Effector CD8-positive, alpha-beta T cell (primary cell): ENCODE measurements around the gene NIM1K.
"Not testable (repeated sequence)": the region's sequence is repeated elsewhere in the genome, so short reads cannot be mapped to it uniquely, and the experiment has no call there.

Experiments used
- DNase-seq: peaks from one replicate; lab custom pipeline; 2025; lab: John Stamatoyannopoulos, UW
- total RNA-seq, 4 experiments: gene quantifications; one replicate each; lab custom pipeline; 2026; lab: John Stamatoyannopoulos, UW

NIM1K gene
- total RNA-seq, result 0.36 to 1.4 (median 0.72) reads per million in 4 experiments

DNA sequence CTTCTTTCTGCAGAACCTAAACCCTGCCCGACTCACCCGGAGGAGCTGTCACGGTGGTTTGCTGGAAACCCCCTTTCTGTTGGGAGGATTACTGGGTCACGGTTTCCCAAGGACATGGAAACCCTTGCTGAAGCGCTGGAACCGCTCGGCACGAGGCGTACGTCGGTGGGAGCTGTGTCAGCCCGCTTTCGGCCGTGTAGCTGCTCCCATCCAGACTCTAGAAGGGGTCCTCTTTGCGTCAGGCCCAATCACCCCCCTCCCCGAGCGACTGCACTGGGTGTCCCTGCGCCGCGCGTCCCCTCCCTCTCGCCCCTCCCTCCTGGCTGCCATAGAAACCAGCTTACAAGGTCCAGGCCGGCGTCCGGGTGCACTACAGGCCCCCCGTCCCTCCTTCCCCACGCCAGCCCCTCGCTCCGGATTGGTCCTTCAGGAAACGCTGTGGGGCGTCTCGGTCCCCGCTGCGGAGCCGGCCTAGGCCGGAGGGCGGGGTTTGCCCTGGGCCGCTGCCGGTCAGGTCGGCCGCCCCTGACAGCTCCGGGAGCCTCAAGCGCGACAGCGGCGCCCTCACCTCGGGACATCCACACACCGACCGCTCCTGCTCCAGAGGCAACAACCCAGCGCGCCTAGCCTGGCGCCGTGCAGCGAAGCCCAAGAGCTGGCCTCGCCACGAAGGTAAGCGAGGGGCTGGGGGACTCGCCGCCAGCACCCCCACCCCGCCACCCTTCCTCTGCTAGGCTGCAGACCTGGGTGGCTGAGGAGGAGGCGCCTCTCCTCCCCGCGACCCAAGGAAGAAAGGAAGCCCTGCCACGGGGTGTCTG is at the start of gene NIM1K:
TSS of gene NIM1K (plus strand) at position 486 of the 818 bp plus-strand sequence. CDS start 53,551 bp downstream, outside the sequence.
- no peak for DNase-seq

GRCh38 chr5:43145071-43145470 is 47.0 kb upstream of the NIM1K start:
- no peak for DNase-seq

DNA sequence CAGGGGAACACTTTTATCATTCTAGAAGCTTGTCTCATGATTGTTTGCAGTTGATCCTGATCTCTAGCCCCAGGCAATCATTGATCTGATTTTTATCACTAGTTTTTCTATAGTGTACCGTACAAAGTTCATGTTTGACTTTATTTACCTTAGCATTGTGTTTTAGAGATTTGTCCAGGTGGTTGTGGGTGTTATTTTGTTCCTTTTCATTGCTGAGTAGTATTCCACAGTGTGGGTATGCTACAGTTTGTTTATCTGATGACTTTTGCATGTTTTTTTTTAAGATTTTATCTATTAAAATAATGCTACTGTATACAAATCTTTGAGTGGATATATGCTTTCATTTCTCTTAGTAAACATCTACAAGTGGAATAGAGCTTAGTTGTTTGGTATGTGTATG is 45.1 kb upstream of the NIM1K start:
- DNase-seq, result no peak

DNA sequence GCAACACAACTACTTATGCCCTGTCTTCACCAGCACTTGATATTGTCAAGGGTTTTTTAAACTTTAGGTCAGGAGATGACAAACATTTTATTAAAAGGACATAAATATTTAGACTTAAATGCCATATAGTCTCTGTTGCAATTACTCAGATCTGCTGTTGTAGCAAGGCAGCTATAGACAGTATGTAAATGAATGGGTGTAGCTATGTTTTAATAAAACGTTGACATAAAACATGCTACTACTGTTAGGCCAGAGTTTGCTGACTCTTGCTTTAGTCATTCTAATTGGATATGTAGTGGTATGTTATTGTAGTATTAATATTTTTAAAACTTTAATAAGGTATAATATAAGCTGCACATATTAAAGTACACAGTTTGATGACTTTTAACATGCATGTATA is 43.6 kb upstream of the NIM1K start:
- no peak for DNase-seq

DNA sequence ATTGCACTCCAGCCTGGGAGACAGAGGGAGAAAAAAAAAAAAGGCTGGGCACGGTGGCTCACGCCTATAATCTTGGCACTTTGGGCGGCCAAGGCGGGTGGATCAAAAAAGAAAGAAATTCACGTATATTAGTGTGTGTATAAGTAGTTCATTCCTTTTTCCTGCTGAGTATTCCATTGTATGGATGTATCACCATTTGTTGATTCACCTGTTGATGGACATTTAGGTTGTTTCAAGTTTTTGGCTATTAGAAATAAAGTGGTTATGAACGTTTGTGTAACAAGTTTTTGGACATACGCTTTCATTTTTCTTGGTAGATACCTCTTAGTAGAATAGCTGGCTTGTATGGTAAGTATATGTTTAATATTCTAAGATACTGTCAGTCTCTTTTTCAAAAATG is 42.8 kb upstream of the NIM1K start:
- no peak for DNase-seq

DNA sequence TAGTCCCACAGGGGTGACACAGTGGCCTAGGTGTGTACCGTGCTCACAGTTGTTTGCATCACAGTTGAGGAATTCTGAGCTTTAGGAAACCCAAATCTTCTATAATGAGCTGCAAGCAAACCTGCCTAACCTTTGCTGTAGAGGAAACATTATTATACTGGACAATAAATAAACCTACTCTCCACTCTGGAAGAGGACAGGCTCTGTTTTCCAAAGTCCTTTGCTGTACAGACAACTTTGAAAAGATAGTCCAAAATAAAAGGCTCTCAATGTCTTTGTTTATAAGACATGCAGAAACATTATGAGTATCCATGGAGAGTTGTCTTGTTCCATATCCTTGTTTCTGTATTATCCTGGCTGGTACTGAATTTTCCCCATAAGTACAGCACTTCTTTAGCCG is 42.0 kb upstream of the NIM1K start:
- no peak for DNase-seq

GRCh38 chr5:43150748-43151147 is 41.3 kb upstream of the NIM1K start:
- no peak for DNase-seq

GRCh38 chr5:43152946-43153345 is 39.1 kb upstream of the NIM1K start:
- no peak for DNase-seq

GRCh38 chr5:43154469-43154868 is 37.6 kb upstream of the NIM1K start:
- DNase-seq, result no peak

GRCh38 chr5:43155394-43156096 is 36.5 kb upstream of the NIM1K start:
- no peak for DNase-seq

GRCh38 chr5:43156388-43156787 is 35.6 kb upstream of the NIM1K start:
- DNase-seq, result no peak

DNA sequence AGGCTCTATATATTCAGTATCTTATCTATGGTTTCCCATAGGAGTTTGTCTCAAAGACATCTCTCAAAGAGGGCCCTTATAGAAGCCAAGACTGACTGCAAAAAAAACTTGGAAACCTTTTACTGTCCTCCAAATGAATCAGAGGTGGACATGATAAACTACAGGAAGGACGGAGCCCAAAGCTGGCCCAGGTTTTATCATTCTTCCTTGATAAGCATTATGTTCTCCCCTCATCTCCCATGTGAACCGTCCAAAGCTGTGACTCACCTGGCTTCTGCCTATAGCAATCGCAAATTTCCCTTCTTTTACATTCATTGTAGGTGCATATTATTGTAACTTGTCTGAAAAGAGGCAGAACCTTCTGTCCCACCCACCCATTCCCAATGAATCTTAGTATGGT is 35.0 kb upstream of the NIM1K start:
- no peak for DNase-seq

DNA sequence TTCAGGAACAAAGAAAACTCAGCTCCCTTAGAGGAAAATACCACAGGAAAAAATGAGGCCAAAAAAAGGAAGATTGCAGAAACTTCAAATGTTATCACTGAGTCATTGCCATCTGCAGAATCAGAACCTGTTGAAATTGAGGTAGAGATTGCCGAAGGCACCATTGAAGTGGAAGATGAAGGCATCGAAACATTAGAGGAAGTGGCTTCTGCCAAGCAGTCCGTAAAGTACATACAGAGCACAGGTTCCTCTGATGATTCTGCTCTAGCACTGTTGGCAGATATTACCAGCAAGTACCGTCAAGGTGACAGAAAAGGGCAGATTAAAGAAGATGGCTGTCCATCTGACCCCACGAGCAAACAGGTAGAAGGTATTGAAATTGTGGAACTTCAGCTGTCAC is 30.8 kb upstream of the NIM1K start:
- no peak for DNase-seq

GRCh38 chr5:43164801-43165200 is 27.2 kb upstream of the NIM1K start:
- not testable (repeated sequence) for DNase-seq

DNA sequence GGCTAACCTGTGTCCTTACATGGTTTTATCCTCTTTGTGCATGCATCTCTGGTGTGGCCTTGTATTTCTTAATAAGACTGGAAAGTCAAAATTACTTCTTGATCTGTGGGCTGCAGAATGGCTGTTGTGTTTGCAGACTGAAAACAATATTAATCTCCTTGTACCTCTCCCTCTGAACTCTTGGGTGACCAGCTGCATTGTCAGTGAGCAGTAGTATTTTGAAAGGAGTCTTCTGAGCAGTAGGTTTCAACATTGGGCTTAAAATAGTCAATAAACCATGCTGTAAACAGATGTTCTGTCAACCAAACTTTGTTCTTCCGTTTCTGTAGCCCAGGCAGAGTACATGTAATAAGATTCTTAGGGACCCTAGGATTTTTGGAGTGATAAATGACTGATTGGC is 26.7 kb upstream of the NIM1K start:
- no peak for DNase-seq

- DNase-seq, result no peak
Observed at GRCh38 chr5:43168175-43168574, 23.9 kb upstream of the NIM1K start.

DNA sequence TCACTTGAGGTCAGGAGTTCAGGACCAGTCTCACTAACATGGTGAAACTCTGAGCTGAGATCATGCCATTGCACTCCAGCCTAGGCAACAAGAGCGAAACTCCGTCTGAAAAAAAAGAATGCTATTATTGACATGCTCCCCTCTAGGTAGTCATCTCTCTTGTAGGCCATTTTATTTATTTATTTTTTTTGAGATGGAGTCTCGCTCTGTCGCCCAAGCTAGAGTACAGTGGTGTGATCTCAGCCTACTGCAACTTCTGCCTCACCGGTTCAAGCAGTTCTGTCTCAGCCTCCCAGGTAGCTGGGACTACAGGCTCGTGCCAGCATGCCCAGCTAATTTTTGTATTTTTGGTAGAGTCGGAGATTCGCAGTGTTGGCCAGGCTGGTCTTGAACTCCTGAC is 20.6 kb upstream of the NIM1K start:
- DNase-seq, result no peak

GRCh38 chr5:43171926-43172325 is 20.1 kb upstream of the NIM1K start:
- no peak for DNase-seq

DNA sequence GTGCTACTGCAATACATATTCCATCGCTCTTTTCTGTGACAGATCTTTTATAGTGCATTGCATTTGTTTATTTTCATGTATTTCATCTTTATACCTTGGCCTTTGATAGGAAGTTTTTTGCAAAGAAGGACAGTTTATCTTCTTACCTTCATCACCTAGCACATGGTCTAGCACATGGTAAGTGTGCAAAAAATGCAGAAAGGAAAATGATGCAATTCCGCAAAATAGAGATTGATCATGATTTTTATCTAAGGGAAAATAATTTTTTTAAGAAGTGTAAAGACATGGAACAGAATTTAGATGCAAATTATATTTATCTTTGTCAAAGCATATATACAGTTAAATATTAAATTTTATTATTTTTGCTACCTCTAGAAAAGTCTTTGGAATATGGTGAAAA is 19.2 kb upstream of the NIM1K start:
- no peak for DNase-seq

DNA sequence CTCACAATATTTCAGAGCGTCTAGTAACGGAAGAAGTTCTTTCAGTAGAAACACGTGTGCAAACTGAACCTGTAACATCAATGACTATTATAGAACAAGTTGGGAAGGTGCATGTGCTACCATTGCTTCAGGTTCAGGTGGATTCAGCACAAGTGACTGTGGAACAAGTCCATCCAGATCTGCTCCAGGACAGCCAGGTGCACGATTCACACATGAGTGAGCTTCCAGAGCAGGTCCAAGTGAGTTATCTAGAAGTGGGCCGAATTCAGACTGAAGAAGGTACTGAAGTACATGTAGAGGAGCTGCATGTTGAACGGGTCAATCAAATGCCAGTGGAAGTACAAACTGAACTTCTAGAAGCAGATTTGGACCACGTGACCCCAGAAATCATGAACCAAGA is 17.4 kb upstream of the NIM1K start:
- DNase-seq, result no peak

DNA sequence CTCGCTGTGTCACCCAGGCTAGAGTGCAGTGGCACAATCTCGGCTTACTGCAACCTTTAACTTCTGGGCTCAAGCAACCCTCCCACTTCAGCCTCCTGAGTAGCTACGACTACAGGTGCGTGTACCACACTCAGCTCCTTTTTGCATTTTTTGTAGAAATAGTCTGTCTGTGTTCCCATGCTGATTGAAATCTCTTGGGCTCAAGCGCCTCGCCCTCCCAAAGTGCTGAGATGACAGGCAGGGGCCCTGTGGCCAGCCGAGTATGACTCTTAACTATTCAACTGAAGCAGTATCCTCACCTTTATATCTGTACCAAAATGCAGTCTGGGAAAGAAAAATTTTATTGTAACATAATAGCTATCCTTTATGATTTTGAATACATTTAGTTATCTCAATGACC is 12.2 kb upstream of the NIM1K start:
- DNase-seq, result no peak

DNA sequence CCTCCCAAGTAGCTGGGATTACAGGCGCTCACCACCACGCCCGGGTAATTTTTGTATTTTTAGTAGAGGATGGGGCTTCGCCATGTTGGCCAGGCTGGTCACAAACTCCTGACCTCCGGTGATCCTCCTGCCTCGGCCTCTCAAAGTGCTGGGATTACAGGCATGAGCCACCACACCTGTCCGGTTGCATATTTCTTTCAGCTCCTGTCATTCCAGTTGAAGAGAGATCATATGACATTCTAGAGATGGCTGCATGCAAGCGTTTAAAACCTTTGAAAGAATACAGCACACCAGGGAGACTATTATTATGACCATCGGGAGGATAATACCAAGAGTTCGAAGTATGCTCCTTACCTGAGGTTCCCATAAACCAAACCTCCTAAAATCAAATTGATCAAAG is 9.6 kb upstream of the NIM1K start:
- no peak for DNase-seq

DNA sequence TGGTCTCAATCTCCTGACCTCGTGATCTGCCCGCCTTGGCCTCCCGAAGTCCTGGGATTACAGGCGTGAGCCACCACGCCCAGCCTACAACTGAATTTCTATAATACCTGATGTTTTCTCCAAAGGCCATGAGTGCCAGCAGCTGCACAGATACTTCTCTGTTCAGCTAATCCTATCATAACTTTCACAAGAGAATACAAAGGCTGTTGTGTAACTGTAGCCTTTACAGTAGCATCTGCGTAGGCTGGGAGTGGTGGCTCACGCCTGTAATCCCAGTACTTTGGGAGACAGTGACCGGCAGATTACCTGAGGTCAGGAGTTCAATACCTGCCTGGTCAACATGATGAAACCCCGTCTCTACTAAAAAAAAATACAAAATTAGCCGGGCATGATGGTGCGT is 8.9 kb upstream of the NIM1K start:
- DNase-seq, result not testable (repeated sequence)
